ENCODE results near the gene INVS.

The INVS gene

DNA sequence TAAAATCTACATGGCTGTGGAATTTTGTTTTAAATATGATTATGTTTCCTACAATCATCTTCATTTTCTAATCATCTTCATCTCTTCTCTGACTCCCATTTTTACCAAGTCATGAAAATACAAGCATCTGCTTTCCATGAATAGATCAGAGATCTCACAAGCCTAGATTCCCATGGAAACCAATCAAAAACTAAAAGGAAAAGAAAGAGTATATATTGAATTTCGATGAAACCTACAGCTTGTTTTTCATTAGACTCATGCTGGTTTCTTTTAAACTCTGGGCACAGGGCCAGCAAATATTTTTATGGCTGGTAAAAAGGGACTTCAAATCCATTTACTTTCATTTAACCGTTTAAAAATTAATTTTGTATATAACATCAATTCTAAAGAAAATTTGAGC, 51.2 kb downstream of the INVS start:
- TF ChIP-seq, protein P1, sequence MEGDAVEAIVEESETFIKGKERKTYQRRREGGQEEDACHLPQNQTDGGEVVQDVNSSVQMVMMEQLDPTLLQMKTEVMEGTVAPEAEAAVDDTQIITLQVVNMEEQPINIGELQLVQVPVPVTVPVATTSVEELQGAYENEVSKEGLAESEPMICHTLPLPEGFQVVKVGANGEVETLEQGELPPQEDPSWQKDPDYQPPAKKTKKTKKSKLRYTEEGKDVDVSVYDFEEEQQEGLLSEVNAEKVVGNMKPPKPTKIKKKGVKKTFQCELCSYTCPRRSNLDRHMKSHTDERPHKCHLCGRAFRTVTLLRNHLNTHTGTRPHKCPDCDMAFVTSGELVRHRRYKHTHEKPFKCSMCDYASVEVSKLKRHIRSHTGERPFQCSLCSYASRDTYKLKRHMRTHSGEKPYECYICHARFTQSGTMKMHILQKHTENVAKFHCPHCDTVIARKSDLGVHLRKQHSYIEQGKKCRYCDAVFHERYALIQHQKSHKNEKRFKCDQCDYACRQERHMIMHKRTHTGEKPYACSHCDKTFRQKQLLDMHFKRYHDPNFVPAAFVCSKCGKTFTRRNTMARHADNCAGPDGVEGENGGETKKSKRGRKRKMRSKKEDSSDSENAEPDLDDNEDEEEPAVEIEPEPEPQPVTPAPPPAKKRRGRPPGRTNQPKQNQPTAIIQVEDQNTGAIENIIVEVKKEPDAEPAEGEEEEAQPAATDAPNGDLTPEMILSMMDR (conservative IDR thresholded peaks at IDR 0.05; ENCODE audit: low read depth, low read length) = no peak
- no peak overlapping the region for H3K4me3 ChIP-seq (ENCODE audit: low read length)
- DNase-seq (ENCODE audit: low read depth) = peak; percentile 1

DNA sequence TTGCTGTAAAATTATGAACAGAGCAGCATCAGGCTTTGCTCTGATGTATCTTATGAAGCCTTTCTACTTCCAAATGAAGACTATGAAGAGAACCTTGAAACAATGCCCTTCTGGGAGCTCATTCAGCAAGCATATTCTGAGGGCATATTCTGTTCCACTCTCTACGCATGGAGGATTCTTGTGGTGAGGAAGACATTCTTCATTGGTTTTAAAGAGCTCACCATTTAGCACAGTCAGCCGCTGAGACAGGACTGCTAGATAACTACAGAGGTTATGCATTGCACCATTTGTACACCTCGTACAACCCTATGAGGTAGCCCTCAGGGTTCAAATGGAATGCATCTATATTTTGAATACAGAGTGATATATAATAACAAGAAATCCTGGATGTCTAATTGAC, 61.0 kb downstream of the INVS start:
- TF ChIP-seq, protein P1 (conservative IDR thresholded peaks at IDR 0.05; ENCODE audit: low read depth, low read length) = no peak
- DNase-seq (ENCODE audit: low read depth) = no peak
- no peak overlapping the region for H3K4me3 ChIP-seq (ENCODE audit: low read length)

DNA sequence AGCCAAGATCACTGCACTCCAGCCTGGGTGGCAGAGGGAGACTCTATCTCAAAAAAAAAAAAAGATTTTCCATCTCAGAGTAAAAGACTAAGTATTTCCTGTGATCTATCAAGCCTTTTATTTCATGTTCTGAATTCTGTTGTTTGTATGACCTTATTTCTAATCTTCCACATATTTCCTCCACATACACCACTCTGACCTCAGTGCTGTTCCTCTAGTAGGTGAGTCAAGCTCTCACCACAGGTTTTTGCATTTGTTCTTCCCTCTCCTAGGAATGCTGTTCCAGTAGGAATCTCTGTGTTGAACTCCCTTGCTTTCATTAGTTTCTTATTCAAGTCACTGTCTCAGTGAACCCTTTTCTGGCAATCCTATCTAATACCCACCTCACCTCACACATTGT, 68.1 kb downstream of the INVS start:
- no peak overlapping the region for H3K4me3 ChIP-seq (ENCODE audit: low read length)
- no peak for DNase-seq (ENCODE audit: low read depth)
- TF ChIP-seq, protein P1 (conservative IDR thresholded peaks at IDR 0.05; ENCODE audit: low read depth, low read length) = no peak

DNA sequence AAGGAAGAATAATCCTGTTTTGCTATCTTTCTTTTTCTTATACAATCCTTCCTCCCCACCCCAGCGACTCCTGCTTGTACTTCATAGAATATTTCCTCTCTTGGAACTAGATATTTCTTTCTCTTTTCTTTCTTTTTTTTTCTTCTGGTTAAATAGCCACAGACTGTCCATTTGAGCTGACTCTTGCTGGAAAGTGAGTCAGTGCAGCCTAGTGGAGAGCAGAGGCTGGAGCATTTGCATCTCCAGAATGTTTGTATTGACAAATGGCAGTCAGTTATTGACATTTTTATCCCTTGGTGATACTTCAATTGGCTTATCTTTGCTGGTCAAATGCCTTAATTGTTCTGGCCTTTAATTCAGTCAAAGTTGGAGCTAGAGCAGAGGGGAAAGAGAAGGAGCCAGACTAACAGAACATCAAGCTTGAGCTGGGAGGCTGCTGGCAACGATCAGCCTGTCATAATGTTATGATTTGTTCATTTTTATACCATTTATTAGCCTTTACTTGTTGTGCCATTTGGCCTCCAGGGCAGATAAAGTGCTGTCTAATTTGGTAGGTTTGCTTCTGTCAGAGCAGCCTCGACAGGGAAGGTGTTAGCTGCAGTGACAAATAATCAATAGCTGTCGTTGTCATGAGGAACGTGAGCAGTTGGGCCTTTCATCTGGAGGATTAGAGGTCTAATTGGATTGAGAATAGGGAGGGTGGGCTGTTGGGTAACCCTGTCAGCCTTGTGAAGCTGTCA, 69.0 kb downstream of the INVS start:
- H3K4me3 ChIP-seq (ENCODE audit: low read length) = no peak overlapping the region
- TF ChIP-seq, protein P1 (conservative IDR thresholded peaks at IDR 0.05; ENCODE audit: low read depth, low read length) = no peak
- DNase-seq (ENCODE audit: low read depth) = no peak

DNA sequence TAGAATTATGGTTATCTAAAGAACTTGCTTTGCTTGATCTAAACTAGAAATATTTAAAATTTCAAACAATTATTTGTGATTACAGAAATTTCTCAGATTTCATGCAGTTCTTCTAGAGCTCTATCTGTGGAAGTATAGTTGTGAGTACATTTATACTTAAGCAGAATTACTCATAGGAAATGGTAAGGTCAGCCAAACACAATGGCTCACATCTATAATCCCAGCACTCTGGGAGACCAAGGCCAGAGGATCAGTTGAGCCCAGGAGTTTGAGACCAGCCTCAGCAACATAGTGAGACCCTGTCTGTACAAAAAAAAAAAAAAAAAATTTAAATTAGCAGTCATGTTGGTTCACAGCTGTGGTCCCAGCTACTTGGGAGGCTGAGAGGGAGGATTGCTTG, 71.0 kb downstream of the INVS start:
- no peak for DNase-seq (ENCODE audit: low read depth)
- H3K4me3 ChIP-seq (ENCODE audit: low read length) = no peak overlapping the region
- TF ChIP-seq, protein P1 (conservative IDR thresholded peaks at IDR 0.05; ENCODE audit: low read depth, low read length) = no peak

DNA sequence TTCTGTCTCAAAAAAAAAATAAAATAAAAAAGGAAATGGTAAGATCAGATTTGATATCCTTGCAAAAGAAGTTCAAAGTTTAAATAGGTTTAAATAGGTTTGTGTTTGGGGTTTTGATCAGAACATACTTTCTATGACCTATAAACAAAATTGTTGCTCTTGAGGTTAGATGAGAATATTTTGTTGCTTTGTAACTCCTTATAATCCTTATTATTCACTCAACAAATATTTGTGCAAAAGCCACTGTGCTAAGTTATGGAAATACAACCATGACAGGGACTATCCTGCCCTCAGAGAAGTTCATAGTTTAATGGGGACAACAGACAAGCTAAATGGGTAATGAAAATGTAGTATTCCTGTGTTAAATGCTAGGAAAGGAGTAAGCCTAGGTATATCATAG, 71.5 kb downstream of the INVS start:
- DNase-seq (ENCODE audit: low read depth) = no peak
- TF ChIP-seq, protein P1 (conservative IDR thresholded peaks at IDR 0.05; ENCODE audit: low read depth, low read length) = no peak
- no peak overlapping the region for H3K4me3 ChIP-seq (ENCODE audit: low read length)

DNA sequence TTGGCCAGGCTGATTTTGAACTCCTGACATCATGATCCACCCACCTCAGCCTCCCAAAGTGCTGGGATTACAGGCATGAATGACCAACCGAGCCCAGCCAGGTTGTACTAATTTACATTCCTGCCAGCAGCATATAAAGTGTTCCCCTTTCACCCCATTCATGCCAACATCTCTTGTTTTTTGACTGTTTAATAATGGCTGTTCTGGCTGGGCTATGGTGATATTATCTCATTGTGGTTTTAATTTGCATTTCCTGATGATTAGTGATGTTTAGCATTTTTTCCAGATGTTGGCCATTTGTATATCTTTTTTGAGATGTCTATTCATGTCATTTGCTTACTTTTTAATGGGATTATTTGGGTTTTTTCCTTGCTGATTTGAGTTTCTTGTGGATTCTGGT, 87.3 kb downstream of the INVS start:
- no peak for DNase-seq (ENCODE audit: low read depth)
- TF ChIP-seq, protein P1 (conservative IDR thresholded peaks at IDR 0.05; ENCODE audit: low read depth, low read length) = no peak
- no peak overlapping the region for H3K4me3 ChIP-seq (ENCODE audit: low read length)

Data from retinal pigment epithelial cell (primary cell).